Esophagus muscularis mucosa (tissue), 4 donors: ENCODE results near the gene RIPPLY2. TPM values are rescaled to one million over a fixed set of nuclear protein-coding genes. Genes with fewer than 3 reads are reported as not detected.

Source experiments
- DNase-seq: peaks from one replicate; pipeline ENCODE4 v3.0.0-alpha.2; 2017; ENCODE audit errors: extremely low spot score
- H3K27ac ChIP-seq, 4 donors: fragments of 200-600 bp; sonication (generic); replicated peaks in 1 of 4; 1 replicate in 3 of 4; 2 replicates in 1 of 4; pipeline ENCODE4 v1.5.1; 2016 to 2019; ENCODE audit warnings: mild to moderate bottlenecking in 1 of 4
- H3K27me3 ChIP-seq, 4 donors: fragments of 200-600 bp; sonication (generic); one replicate each; pipeline versions ENCODE4 v1.5.1 to v1.6.0; 2016 to 2019
- H3K36me3 ChIP-seq, 4 donors: fragments of 200-600 bp; sonication (generic); one replicate each; pipeline ENCODE4 v1.5.1; 2016 to 2019
- H3K4me1 ChIP-seq, 4 donors: fragments of 200-600 bp; sonication (generic); one replicate each; pipeline ENCODE4 v1.5.1; 2016 to 2019
- H3K4me3 ChIP-seq, 4 donors: fragments of 200-600 bp; sonication (generic); 1 replicate in 2 of 4; 2 replicates in 2 of 4; pipeline ENCODE4 v1.5.1; 2016 to 2019; ENCODE audit warnings: mild to moderate bottlenecking in 4 of 4, moderate library complexity in 1 of 4
- H3K9me3 ChIP-seq, 4 donors: fragments of 200-600 bp; sonication (generic); 1 replicate in 3 of 4; 2 replicates in 1 of 4; pipeline ENCODE4 v1.5.1; 2016 to 2019
- EP300 ChIP-seq: sonication (generic); formaldehyde crosslinking; IDR thresholded peaks from one replicate; pipeline ENCODE4 v1.6.1; 2017; ENCODE audit warnings: antibody characterized with exemption
- POLR2A ChIP-seq: fragments of 450-650 bp; IDR thresholded peaks from one replicate; pipeline ENCODE4 v1.6.1; 2017; ENCODE audit warnings: antibody characterized with exemption, moderate library complexity, mild to moderate bottlenecking, low read depth
- POLR2AphosphoS5 ChIP-seq, 2 donors: sonication (generic); formaldehyde crosslinking; IDR thresholded peaks; one replicate each; pipeline ENCODE4 v1.6.1; 2017; ENCODE audit warnings: antibody characterized with exemption in 2 of 2
- WGBS: methylation state at CpG from one replicate; pipeline ENCODE4 v1.1.5; 2018; 5-methylcytosine and 5-hydroxymethylcytosine counted together
- intact Hi-C: fragments of 100-400 bp; cut with DNase I; formaldehyde crosslinking; loops from one replicate; pipeline ENCODE4 v1.15.1; 2023
- total RNA-seq, 4 donors: library from RNA; depleted of rRNA; stranded (reverse); fragments of >200 nt; gene quantifications; one replicate each; pipeline versions ENCODE4 v1.1.0 to v1.2.1, GENCODE V29; 2016
- TF ChIP-seq, protein P1 (sequence below), 3 experiments: fragments of 200-600 bp in 2 of 3; fragments of 450-650 bp in 1 of 3; sonication (generic) in 2 of 3; IDR thresholded peaks; one replicate each; pipeline ENCODE4 v1.5.1; 2017 to 2019; ENCODE audit warnings: antibody characterized with exemption in 3 of 3, mild to moderate bottlenecking in 2 of 3, moderate library complexity in 1 of 3

Gene RIPPLY2
- total RNA-seq, 4 donors from 2014 or later, result not detected

DNA sequence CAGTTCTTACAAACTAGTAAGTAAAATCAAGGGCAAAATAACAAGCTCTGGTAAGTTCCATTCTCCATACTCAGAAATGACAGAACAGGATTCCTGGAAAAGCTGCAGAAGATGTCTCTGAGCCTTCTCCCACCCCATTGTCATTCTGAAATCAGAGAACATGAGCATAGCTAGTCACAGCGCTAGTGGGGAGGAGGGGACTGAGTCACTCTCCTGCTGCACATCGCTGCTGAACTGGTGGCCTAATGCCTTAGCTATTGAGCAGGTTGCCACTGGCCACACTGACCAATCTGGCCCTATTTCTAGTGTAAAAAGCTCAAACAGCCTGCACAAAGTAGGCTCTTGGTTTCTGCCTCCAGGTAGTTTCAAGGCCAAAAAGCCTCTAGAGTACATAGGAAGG lies 26.1 kb upstream of the RIPPLY2 start:
- no peak overlapping the region for H3K4me3 ChIP-seq
- intact Hi-C loops, result no loop called here
- H3K4me1 ChIP-seq, result peaks cover 0 to 5% (median 2%) of the 10 kb centered on the region in 4 donors
- TF ChIP-seq POLR2AphosphoS5 (IDR thresholded peaks at IDR 0.05) (no peak), POLR2A (no peak), EP300 (no peak)
- TF ChIP-seq, protein P1, sequence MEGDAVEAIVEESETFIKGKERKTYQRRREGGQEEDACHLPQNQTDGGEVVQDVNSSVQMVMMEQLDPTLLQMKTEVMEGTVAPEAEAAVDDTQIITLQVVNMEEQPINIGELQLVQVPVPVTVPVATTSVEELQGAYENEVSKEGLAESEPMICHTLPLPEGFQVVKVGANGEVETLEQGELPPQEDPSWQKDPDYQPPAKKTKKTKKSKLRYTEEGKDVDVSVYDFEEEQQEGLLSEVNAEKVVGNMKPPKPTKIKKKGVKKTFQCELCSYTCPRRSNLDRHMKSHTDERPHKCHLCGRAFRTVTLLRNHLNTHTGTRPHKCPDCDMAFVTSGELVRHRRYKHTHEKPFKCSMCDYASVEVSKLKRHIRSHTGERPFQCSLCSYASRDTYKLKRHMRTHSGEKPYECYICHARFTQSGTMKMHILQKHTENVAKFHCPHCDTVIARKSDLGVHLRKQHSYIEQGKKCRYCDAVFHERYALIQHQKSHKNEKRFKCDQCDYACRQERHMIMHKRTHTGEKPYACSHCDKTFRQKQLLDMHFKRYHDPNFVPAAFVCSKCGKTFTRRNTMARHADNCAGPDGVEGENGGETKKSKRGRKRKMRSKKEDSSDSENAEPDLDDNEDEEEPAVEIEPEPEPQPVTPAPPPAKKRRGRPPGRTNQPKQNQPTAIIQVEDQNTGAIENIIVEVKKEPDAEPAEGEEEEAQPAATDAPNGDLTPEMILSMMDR (IDR thresholded peaks at IDR 0.05), result no peak
- no peaks in the 10 kb centered on the region for H3K36me3 ChIP-seq
- DNase-seq, result no peak
- 42% methylated on average over 2 of the region's 2 CpGs for WGBS
- no peak overlapping the region for H3K27ac ChIP-seq
- H3K9me3 ChIP-seq, result no peaks in the 10 kb centered on the region
- no peaks in the 10 kb centered on the region for H3K27me3 ChIP-seq

DNA sequence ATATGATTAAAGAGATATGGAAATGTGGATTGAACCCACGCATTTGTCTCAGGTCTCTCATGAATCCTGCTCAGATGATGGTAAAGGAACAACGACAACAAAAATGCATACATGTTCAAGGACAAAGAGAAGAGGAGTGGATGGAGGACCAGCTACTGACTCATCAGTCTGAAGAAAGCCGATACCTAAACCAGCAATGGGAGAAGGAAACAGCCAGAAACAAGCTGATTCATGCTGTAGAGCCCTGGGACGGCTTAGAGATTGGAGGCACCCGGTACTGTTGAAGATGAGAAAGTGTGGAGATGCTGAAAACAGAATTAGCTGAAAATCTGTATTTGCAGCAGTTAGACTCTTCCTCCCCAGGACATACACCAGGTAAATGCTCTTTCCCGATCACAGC lies 14.4 kb upstream of the RIPPLY2 start:
- Histone ChIP-seq H3K9me3 (peaks cover 0 to 7% (median 3%) of the 10 kb centered on the region in 4 donors), H3K27ac (no peak overlapping the region), H3K4me3 (no peak overlapping the region), H3K4me1 (no peaks in the 10 kb centered on the region), H3K36me3 (no peaks in the 10 kb centered on the region), H3K27me3 (no peaks in the 10 kb centered on the region)
- TF ChIP-seq EP300, result no peak
- TF ChIP-seq, protein P1 (IDR thresholded peaks at IDR 0.05), result no peak
- no peak for TF ChIP-seq POLR2A
- no peak for TF ChIP-seq POLR2AphosphoS5 (IDR thresholded peaks at IDR 0.05)
- WGBS, result 85% methylated on average over 6 of the region's 6 CpGs
- intact Hi-C loops, result no loop called here
- DNase-seq, result no peak

DNA sequence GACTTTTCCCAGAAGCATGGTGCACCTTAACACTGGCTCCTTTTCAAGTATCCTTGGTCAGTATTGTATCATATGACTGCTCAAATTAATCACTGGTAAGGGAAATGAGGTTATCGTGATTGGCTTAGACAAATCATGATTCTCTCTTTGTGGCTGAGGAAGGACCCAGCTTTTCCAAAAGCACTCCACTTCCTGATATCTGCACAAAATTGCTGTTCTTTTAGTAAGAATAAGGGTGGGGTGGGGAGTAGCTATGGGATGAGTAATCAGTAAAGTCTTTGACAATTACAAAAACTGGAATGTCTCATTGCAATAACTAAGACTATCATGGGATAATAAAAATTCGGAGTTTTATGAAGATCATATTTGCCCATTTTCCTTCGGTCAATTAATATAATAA lies 9.0 kb upstream of the RIPPLY2 start:
- intact Hi-C loops, result no loop called here
- Histone ChIP-seq H3K4me3 (no peak overlapping the region), H3K27me3 (no peaks in the 10 kb centered on the region), H3K27ac (no peak overlapping the region), H3K9me3 (peaks cover 0 to 5% (median 0%) of the 10 kb centered on the region in 4 donors), H3K4me1 (no peaks in the 10 kb centered on the region), H3K36me3 (no peaks in the 10 kb centered on the region)
- TF ChIP-seq EP300 (no peak), POLR2A (no peak)
- 86% methylated on average over 3 of the region's 3 CpGs for WGBS
- DNase-seq, result no peak

DNA sequence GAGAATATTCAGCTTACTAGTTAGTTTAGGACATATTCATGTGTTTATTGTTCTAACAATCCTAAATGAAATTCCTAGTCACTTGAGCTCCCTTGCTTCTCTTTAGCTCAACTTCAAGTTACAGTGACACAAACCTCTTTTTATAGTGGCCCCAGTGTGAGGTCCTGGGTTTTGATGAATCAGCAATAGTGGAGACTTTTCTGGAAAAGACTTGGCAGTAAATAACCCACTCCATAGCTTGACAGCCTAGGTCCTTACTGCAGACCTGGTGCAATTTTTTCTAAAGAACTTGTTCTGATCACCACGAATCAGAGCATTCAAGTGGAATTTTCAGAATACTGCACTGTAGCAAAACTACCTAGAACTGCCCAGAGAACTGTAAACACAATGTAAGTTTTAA lies 6.9 kb upstream of the RIPPLY2 start:
- Histone ChIP-seq H3K4me1 (no peaks in the 10 kb centered on the region), H3K27me3 (no peaks in the 10 kb centered on the region), H3K4me3 (no peak overlapping the region), H3K36me3 (no peaks in the 10 kb centered on the region), H3K9me3 (peaks cover 0 to 1% (median 0%) of the 10 kb centered on the region in 4 donors), H3K27ac (no peak overlapping the region)
- TF ChIP-seq, protein P1 (IDR thresholded peaks at IDR 0.05), result no peak
- TF ChIP-seq POLR2AphosphoS5 (IDR thresholded peaks at IDR 0.05) (no peak), POLR2A (no peak), EP300 (no peak)
- whole genome bisulfite sequencing, result 48% methylated on average over 1 of the region's 1 CpG
- intact Hi-C loops, result no loop called here
- DNase-seq, result no peak

DNA sequence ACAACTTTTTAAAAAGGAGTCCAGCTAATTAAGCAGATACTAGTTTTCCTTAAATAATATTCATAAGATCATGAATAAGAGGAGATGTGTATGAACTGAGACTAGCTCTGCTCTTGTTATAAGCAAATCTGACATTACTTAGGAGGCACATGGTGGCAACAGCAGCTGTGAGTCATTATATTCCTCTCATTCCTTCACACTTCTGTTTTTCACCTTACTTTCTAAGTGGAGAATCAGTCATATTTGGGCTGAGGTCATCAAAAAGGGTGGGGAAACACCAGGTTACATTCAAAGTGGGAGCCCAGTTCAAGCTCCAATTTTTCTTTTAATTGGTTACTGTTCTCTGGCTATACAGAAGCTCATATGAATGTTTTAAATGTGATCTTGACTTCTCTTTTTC lies 6.0 kb upstream of the RIPPLY2 start:
- H3K4me1 ChIP-seq, result no peaks in the 10 kb centered on the region
- DNase-seq, result no peak
- H3K27me3 ChIP-seq, result peaks cover 0 to 2% (median 0%) of the 10 kb centered on the region in 4 donors
- H3K9me3 ChIP-seq, result no peaks in the 10 kb centered on the region
- no peaks in the 10 kb centered on the region for H3K36me3 ChIP-seq
- TF ChIP-seq POLR2AphosphoS5 (IDR thresholded peaks at IDR 0.05), result no peak
- no peak for TF ChIP-seq EP300
- TF ChIP-seq POLR2A, result no peak
- TF ChIP-seq, protein P1 (IDR thresholded peaks at IDR 0.05), result no peak
- H3K27ac ChIP-seq, result no peak overlapping the region
- intact Hi-C loops, result no loop called here
- H3K4me3 ChIP-seq, result no peak overlapping the region
